8988T (cell line): ENCODE measurements around the gene SMARCA1.

Source experiments
- DNase-seq: peaks from one replicate; pipeline ENCODE4 v3.0.0; 2011

Gene SMARCA1

GRCh38 chrX:129529685-129530281 lies 6.5 kb upstream of the SMARCA1 start:
- DNase-seq, result no peak

- DNase-seq, result no peak
Measured at GRCh38 chrX:129525896-129526295, 2.6 kb upstream of the SMARCA1 start.

- no peak for DNase-seq
Measured at GRCh38 chrX:129525162-129525561, 1.9 kb upstream of the SMARCA1 start.

GRCh38 chrX:129524250-129524850 lies 1.1 kb upstream of the SMARCA1 start:
- DNase-seq, result no peak

- DNase-seq, result no peak
Measured at GRCh38 chrX:129522184-129523078, 859 bp downstream of the SMARCA1 start.

GRCh38 chrX:129520151-129520550 lies 3.1 kb downstream of the SMARCA1 start:
- DNase-seq, result no peak

- DNase-seq, result no peak
Measured at GRCh38 chrX:129516402-129516801, 6.9 kb downstream of the SMARCA1 start.

GRCh38 chrX:129512409-129512808 lies 10.9 kb downstream of the SMARCA1 start:
- DNase-seq, result no peak

GRCh38 chrX:129511689-129512088 lies 11.6 kb downstream of the SMARCA1 start:
- DNase-seq, result no peak

GRCh38 chrX:129510331-129510730 lies 13.0 kb downstream of the SMARCA1 start:
- no peak for DNase-seq

GRCh38 chrX:129497146-129497843 lies 26.0 kb downstream of the SMARCA1 start:
- DNase-seq, result no peak

GRCh38 chrX:129496625-129497024 lies 26.7 kb downstream of the SMARCA1 start:
- DNase-seq, result no peak

- DNase-seq, result no peak
Measured at GRCh38 chrX:129495900-129496299, 27.4 kb downstream of the SMARCA1 start.

- DNase-seq, result no peak
Measured at GRCh38 chrX:129494887-129495286, 28.4 kb downstream of the SMARCA1 start.

- DNase-seq, result no peak
Measured at GRCh38 chrX:129493643-129494042, 29.6 kb downstream of the SMARCA1 start.

GRCh38 chrX:129490330-129490729 lies 33.0 kb downstream of the SMARCA1 start:
- DNase-seq, result no peak

GRCh38 chrX:129488359-129488758 lies 34.9 kb downstream of the SMARCA1 start:
- DNase-seq, result no peak

GRCh38 chrX:129480889-129481288 lies 42.4 kb downstream of the SMARCA1 start:
- DNase-seq, result no peak

GRCh38 chrX:129478516-129478915 lies 44.8 kb downstream of the SMARCA1 start:
- DNase-seq, result no peak

- no peak for DNase-seq
Measured at GRCh38 chrX:129472116-129472515, 51.2 kb downstream of the SMARCA1 start.

- no peak for DNase-seq
Measured at GRCh38 chrX:129462707-129463106, 60.6 kb downstream of the SMARCA1 start.

GRCh38 chrX:129461801-129462456 lies 61.4 kb downstream of the SMARCA1 start:
- DNase-seq, result no peak

GRCh38 chrX:129452523-129452922 lies 70.8 kb downstream of the SMARCA1 start:
- no peak for DNase-seq
